ENCODE data around the gene PGA3.

- TF ChIP-seq EZH2 (IDR thresholded peaks at IDR 0.05) (no peak), POLR2AphosphoS5 (IDR thresholded peaks at IDR 0.05; ENCODE audit: borderline replicate concordance, low read depth, low read length) (no peak), FOXP2 (optimal IDR thresholded peaks at IDR 0.05; ENCODE audit: control extremely low read depth, extremely low read length, insufficient read depth) (no peak)
These were observed 26.9 kb upstream of the PGA3 start for GRCh38 chr11:61176446-61176845.

All from SK-N-MC (cell line).